ENCODE measurements around the gene EBPL. TPM values are rescaled to one million over a fixed set of nuclear protein-coding genes. Genes with fewer than 3 reads are reported as not detected.

EBPL gene
- total RNA-seq, 4 donors from 2014 or later, result 23.8 to 67.5 (median 31.5) TPM

- TF ChIP-seq CTCF (IDR thresholded peaks at IDR 0.05; ENCODE audit: low read depth), result no peak
Measured at GRCh38 chr13:49683489-49683888, 7.8 kb downstream of the EBPL start.

GRCh38 chr13:49681842-49682435 lies 9.3 kb downstream of the EBPL start:
- TF ChIP-seq CTCF (IDR thresholded peaks at IDR 0.05; ENCODE audit: low read depth), result no peak

- TF ChIP-seq CTCF (IDR thresholded peaks at IDR 0.05; ENCODE audit: low read depth), result no peak
Measured at GRCh38 chr13:49679246-49679645, 12.0 kb downstream of the EBPL start.

GRCh38 chr13:49678191-49678914 lies 12.9 kb downstream of the EBPL start:
- TF ChIP-seq CTCF (IDR thresholded peaks at IDR 0.05; ENCODE audit: low read depth), result no peak

- no peak for TF ChIP-seq CTCF (IDR thresholded peaks at IDR 0.05; ENCODE audit: low read depth)
Measured at GRCh38 chr13:49676581-49677298, 14.5 kb downstream of the EBPL start.

- TF ChIP-seq CTCF (IDR thresholded peaks at IDR 0.05; ENCODE audit: low read depth), result no peak
Measured at GRCh38 chr13:49670828-49671227, 20.5 kb downstream of the EBPL start.

GRCh38 chr13:49669735-49670309 lies 21.5 kb downstream of the EBPL start:
- TF ChIP-seq CTCF (IDR thresholded peaks at IDR 0.05; ENCODE audit: low read depth), result no peak

Data from subcutaneous adipose tissue (tissue), 4 donors.